Measurements from ENCODE around the gene RPS4Y1.

Gene RPS4Y1

DNA sequence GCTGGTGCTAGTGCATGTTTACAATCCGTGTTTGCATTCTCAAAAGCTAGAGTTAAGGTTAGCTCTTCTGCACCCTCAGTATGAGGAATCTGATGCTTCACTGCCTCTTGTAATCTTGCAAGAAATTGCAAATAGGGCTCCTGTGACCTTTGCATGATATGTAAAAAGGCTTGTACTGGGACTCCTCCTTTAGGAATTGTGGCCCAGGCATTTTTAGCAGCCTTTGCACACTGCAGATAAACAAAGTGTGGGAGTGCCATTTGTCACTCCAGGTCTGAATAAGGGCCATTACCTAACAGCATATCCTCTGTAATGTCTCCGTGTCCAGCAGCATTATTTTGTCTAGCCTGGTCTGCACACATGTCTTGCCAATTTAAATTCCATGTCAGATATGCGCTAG lies 44.5 kb downstream of the RPS4Y1 start:
- DNase-seq = no peak

DNA sequence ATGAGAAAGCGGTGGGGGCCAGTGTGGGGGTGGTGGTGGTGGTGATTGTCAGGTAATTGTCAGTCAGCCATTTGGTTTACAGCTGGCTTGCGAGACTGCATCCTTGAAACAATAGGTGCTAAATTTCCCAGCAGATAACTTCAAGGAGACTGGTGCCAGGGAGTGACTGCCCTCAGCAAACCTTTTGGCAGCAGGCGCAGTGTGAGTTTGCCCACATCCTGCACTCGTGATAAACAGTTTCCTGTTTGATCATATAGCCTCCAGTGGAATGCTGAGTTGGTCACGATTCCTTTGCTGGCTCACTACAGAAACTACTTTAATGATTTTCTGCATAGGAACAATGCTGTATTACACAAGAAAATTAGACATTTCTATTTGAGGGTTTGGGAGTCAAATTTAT lies 46.0 kb downstream of the RPS4Y1 start:
- no peak for DNase-seq

DNA sequence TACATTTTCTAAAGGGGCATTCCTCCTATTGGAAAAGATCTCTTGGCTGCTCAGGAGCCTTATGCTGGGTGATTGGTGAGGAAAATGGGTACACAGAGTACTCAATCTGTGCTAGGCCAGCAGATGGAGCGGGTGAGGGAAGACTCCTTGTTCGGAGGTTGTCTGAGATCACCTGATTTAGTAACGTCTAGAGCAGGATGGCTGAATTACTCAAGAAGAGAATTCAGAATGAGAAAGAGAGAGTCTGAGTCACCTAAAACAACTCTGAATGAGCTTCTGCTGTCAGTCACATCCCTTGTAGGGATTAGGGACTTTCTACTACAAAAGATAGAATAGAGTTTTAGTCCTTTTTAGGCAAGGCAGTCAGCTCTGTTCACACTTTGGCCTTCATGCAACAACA lies 46.6 kb downstream of the RPS4Y1 start:
- DNase-seq = no peak

DNA sequence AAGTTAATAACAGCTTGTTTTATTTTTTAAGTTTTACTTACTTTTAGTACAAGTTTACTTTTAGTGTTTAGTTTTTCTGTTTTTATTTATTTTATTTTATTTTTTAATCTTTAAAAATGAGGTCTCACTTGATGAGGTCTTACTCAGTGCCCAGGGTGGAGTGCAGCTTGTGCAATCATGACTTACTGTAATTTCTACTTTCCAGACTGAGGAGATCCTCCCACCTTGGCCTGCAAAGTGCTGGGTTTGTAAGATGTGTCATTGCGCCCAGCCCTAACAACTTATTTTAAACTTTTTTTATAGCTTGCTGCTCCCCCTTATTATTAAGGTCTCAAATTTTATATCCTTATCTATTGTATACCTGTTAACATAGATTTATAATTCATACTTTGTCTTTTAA lies 52.1 kb downstream of the RPS4Y1 start:
- no peak for DNase-seq

DNA sequence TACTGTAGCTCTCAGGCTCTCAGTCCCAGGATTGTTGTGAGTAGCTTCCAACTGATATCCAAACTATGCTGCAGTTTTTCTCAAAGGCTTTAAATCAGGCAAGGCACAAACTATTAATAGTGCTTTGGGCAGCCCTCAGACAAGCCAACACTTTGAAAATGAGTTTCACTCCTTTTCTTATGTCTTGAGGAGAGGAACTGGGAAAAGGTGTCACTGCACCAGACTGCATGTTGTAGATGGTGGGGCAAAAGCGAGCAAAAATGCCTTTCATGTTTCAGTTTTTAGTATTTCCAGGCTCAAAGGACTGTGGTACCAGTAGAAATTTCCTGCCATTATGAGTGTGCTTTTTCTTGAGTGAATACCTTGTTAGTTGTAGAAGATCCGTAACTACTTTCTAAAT lies 54.6 kb downstream of the RPS4Y1 start:
- no peak for DNase-seq

DNA sequence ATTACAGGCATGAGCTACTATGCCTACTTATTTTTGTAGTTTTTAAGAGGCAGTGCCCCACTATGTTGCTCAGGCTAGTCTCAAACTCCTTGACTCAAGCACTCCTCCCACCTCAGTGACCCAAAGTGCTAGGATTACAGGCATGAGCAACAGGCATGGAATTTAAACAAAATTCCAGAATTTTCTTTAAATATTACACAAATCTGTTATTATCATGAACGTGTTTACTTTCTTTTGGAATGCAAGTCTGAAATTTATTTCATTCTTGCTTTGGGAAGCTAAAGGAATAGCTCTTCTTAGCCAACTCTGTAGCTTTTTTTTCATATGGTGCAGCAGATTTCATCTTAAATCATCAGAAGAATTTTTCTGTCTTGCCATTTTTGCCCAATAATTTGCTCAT lies 66.0 kb downstream of the RPS4Y1 start:
- DNase-seq = no peak

DNA sequence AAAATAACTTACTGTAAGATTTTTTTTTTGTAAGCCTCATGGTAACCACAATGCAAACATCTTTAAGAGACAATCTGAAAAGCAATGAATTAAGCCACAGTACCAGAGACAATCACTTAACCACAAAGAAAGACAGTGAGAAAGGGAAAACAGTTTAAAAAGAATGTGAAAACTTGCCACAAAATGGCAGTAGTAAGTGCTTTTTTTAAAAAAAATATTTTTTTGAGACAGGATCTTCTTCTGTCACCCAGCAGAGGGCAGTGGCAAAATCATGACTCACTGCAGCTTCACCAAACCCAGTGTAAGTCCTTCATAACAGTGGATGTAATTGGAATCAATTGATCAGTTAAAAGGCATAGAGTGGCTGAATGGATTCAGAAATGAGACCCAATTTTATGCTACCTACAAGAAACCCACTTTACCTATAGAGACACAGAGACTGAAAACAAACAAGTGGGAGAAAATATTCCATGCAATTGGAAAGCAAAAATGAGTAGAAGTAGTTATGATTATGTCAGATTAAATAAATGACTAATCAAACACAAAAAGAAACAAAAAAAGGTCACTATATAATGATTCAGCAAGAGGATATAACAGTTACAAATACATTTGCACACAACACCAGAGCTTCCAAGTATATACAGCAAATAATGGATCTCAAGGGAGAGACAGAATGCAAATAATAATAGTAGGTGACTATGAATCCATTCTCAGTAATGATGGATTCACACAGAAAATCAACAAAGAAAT lies 71.8 kb downstream of the RPS4Y1 start:
- DNase-seq = no peak
